GM12892 (cell line): ENCODE results near the gene C10orf105.

Experiments used
- POLR2A ChIP-seq: IDR thresholded peaks from 2 replicates; pipeline ENCODE4 v1.6.1; 2011; ENCODE audit warnings: low read depth, low read length, control low read depth
- POLR2AphosphoS5 ChIP-seq: IDR thresholded peaks from 2 replicates; pipeline ENCODE4 v1.6.1; 2011; ENCODE audit warnings: low read depth, low read length, control low read depth
- TAF1 ChIP-seq: IDR thresholded peaks from 2 replicates; pipeline ENCODE4 v1.6.1; 2011; ENCODE audit warnings: low read depth, mild to moderate bottlenecking, control low read depth, low read length, borderline replicate concordance

DNA sequence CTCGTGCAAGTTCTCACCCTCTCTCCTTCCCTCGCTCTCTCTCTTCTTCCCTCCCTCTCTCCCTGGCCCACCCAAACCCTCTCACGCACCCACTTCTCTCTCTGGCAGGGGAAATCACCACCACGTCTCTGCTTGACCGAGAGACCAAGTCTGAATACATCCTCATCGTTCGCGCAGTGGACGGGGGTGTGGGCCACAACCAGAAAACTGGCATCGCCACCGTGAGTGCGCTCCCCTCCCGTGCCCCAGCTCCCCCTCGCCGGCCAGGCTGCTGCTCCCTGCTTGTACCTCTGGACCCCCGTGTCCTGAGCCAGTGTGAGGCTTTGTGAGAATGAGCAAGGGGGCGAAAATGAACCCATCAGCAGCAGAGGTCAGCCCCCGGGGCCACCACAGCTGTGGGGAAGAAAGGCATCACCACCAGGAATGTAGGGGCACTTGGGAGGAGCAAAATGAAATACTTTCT is 25.5 kb downstream of the C10orf105 start:
- no peak for TF ChIP-seq POLR2A
- TF ChIP-seq POLR2AphosphoS5: no peak; the same call in 1 of the 2 replicates
- TF ChIP-seq TAF1: no peak
